ENCODE results near the gene FILIP1L.

GRCh38 chr3:99823723-99824711, 290.3 kb downstream of the FILIP1L start:
- no peak for TF ChIP-seq POLR2A (IDR thresholded peaks at IDR 0.05; ENCODE audit: low read depth, low read length)
- no peak for TF ChIP-seq CTCF (conservative IDR thresholded peaks at IDR 0.05; ENCODE audit: low read depth, low read length)
- TF ChIP-seq FOS (IDR thresholded peaks at IDR 0.05; ENCODE audit: low read depth, low read length) = no peak
- no peak for TF ChIP-seq BHLHE40 (IDR thresholded peaks at IDR 0.05; ENCODE audit: low read depth, low read length)
- no peak for TF ChIP-seq CEBPB (IDR thresholded peaks at IDR 0.05; ENCODE audit: low read depth, low read length)
- no peak for TF ChIP-seq RCOR1 (IDR thresholded peaks at IDR 0.05; ENCODE audit: insufficient replicate concordance, low read length)
- no peak for TF ChIP-seq ELK1 (IDR thresholded peaks at IDR 0.05; ENCODE audit: borderline replicate concordance, low read depth, low read length)
- TF ChIP-seq SMC3 (IDR thresholded peaks at IDR 0.05; ENCODE audit: low read depth, low read length) = no peak
- TF ChIP-seq RAD21 (IDR thresholded peaks at IDR 0.05; ENCODE audit: low read length) = no peak
- no peak for TF ChIP-seq USF2 (IDR thresholded peaks at IDR 0.05; ENCODE audit: low read depth, low read length)
- no peak for TF ChIP-seq RFX5 (IDR thresholded peaks at IDR 0.05; ENCODE audit: low read depth, low read length)
- no peak for TF ChIP-seq CHD1 (IDR thresholded peaks at IDR 0.05; ENCODE audit: low read depth, low read length)
- TF ChIP-seq NFE2L2 (IDR thresholded peaks at IDR 0.05; ENCODE audit: low read depth, low read length) = no peak
- TF ChIP-seq MAZ (IDR thresholded peaks at IDR 0.05; ENCODE audit: borderline replicate concordance, low read depth, low read length) = no peak

Data from IMR-90 (cell line).